ENCODE results near the gene MICU1.

MICU1 gene

GRCh38 chr10:72622271-72622670, 3.6 kb downstream of the MICU1 start:
- H3K36me3 ChIP-seq (ENCODE audit: control insufficient read depth, insufficient read depth, low read length), result no peaks in the 10 kb centered on the region
- no peaks in the 10 kb centered on the region for H3K4me1 ChIP-seq (ENCODE audit: control insufficient read depth, insufficient read depth, low read length)
- H3K27me3 ChIP-seq (ENCODE audit: control insufficient read depth, insufficient read depth, low read length), result no peaks in the 10 kb centered on the region
- no peak overlapping the region for H3K4me3 ChIP-seq (ENCODE audit: low read length)
- H3K9ac ChIP-seq (ENCODE audit: low read length), result no peak overlapping the region
- H3K27ac ChIP-seq (ENCODE audit: low read depth, low read length), result no peak overlapping the region

DNA sequence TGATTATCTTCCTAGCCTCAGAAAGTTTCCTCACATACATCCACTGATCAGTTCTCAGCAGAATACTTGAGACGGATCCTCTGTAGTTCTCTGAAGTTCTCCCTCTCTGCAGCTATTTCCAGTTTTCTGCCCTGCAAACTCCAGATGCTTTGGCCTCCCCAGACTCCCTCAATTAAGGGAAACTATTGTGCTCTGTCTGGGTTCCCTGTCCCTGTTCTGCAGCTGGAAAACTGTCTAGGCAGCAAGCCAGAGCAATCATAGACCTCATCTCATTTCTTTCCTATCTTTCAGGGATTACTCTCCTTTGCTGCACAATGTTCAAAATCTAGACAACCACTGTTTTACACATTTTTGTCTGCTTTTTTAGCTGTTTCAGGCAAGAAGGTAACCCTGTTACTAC, 9.2 kb downstream of the MICU1 start:
- Histone ChIP-seq H3K27me3 (ENCODE audit: control insufficient read depth, insufficient read depth, low read length) (no peaks in the 10 kb centered on the region), H3K36me3 (ENCODE audit: control insufficient read depth, insufficient read depth, low read length) (no peaks in the 10 kb centered on the region), H3K4me3 (ENCODE audit: low read length) (no peak overlapping the region), H3K27ac (ENCODE audit: low read depth, low read length) (no peak overlapping the region), H3K9ac (ENCODE audit: low read length) (no peak overlapping the region), H3K4me1 (ENCODE audit: control insufficient read depth, insufficient read depth, low read length) (peaks cover 4% of the 10 kb centered on the region)

DNA sequence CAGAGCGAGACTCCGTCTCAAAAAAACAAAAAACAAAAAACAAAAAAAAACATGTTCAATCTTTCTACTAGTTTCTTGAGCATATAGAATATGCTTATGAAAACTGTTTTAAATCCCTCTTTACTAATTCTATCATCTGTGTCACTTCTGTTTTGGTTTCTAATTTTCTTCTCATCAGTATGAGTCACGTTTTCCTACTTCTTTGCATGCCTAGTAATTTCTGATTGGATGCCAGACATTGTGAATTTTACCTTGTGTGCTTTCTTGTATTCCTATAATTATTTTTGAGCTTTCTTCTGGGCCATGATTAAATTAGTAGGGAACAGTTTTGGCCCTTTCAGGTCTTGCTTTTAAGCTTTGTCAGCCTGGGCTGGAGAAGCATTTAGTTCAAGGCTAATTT, 9.9 kb downstream of the MICU1 start:
- Histone ChIP-seq H3K27ac (ENCODE audit: low read depth, low read length) (no peak overlapping the region), H3K4me1 (ENCODE audit: control insufficient read depth, insufficient read depth, low read length) (peaks cover 4% of the 10 kb centered on the region), H3K27me3 (ENCODE audit: control insufficient read depth, insufficient read depth, low read length) (no peaks in the 10 kb centered on the region), H3K4me3 (ENCODE audit: low read length) (no peak overlapping the region), H3K36me3 (ENCODE audit: control insufficient read depth, insufficient read depth, low read length) (no peaks in the 10 kb centered on the region), H3K9ac (ENCODE audit: low read length) (no peak overlapping the region)

DNA sequence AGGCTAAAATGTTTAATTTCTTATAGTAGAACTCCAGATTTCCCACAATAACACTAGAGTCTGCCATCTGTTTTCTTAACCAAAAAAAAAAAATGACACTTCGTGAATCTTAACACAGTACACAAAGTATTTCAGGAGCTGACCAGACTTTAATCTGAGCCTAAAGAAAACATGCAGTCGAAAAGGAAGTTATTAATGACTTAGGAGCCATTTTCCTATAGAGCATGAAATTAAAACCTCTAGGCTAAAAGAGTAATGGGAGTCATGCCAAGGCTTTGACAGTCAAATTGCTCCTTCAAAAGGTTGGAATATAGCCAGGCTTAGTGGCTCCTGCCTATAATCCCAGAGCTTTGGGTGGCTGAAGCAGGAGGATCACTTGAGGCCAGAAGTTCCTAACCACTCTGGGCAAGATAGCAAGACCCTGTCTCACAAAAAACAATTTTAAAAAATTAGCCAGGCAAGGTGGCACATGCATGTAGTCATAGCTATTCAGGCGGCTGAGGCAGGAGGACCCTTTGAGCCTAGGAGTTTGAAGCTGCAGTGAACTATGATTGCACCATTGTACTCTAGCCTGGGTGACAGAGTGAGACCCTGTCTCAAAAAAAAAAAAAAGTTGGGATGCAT, 13.6 kb downstream of the MICU1 start:
- Histone ChIP-seq H3K9ac (ENCODE audit: low read length) (no peak overlapping the region), H3K27ac (ENCODE audit: low read depth, low read length) (no peak overlapping the region), H3K4me3 (ENCODE audit: low read length) (no peak overlapping the region), H3K36me3 (ENCODE audit: control insufficient read depth, insufficient read depth, low read length) (no peaks in the 10 kb centered on the region), H3K4me1 (ENCODE audit: control insufficient read depth, insufficient read depth, low read length) (peaks cover 4% of the 10 kb centered on the region), H3K27me3 (ENCODE audit: control insufficient read depth, insufficient read depth, low read length) (no peaks in the 10 kb centered on the region)

- H3K9ac ChIP-seq (ENCODE audit: low read length), result no peak overlapping the region
- H3K4me1 ChIP-seq (ENCODE audit: control insufficient read depth, insufficient read depth, low read length), result peaks cover 4% of the 10 kb centered on the region
- H3K27me3 ChIP-seq (ENCODE audit: control insufficient read depth, insufficient read depth, low read length), result no peaks in the 10 kb centered on the region
- no peak overlapping the region for H3K27ac ChIP-seq (ENCODE audit: low read depth, low read length)
- H3K4me3 ChIP-seq (ENCODE audit: low read length), result no peak overlapping the region
- H3K36me3 ChIP-seq (ENCODE audit: control insufficient read depth, insufficient read depth, low read length), result no peaks in the 10 kb centered on the region
These were observed 14.1 kb downstream of the MICU1 start for GRCh38 chr10:72611783-72612182.

- H3K4me1 ChIP-seq (ENCODE audit: control insufficient read depth, insufficient read depth, low read length), result peaks cover 4% of the 10 kb centered on the region
- H3K4me3 ChIP-seq (ENCODE audit: low read length), result no peak overlapping the region
- no peak overlapping the region for H3K27ac ChIP-seq (ENCODE audit: low read depth, low read length)
- no peaks in the 10 kb centered on the region for H3K36me3 ChIP-seq (ENCODE audit: control insufficient read depth, insufficient read depth, low read length)
- no peaks in the 10 kb centered on the region for H3K27me3 ChIP-seq (ENCODE audit: control insufficient read depth, insufficient read depth, low read length)
- no peak overlapping the region for H3K9ac ChIP-seq (ENCODE audit: low read length)
These were observed 15.4 kb downstream of the MICU1 start for GRCh38 chr10:72610466-72610865.

GRCh38 chr10:72605122-72605521, 20.8 kb downstream of the MICU1 start:
- Histone ChIP-seq H3K4me3 (ENCODE audit: low read length) (no peak overlapping the region), H3K27me3 (ENCODE audit: control insufficient read depth, insufficient read depth, low read length) (no peaks in the 10 kb centered on the region)

GRCh38 chr10:72601144-72601543, 24.7 kb downstream of the MICU1 start:
- Histone ChIP-seq H3K9ac (ENCODE audit: low read length) (no peak overlapping the region), H3K4me1 (ENCODE audit: control insufficient read depth, insufficient read depth, low read length) (no peaks in the 10 kb centered on the region), H3K4me3 (ENCODE audit: low read length) (no peak overlapping the region), H3K27ac (ENCODE audit: low read depth, low read length) (no peak overlapping the region), H3K27me3 (ENCODE audit: control insufficient read depth, insufficient read depth, low read length) (no peaks in the 10 kb centered on the region), H3K36me3 (ENCODE audit: control insufficient read depth, insufficient read depth, low read length) (no peaks in the 10 kb centered on the region)

More at GRCh38 chr10:72605122-72605521, 20.8 kb downstream of the MICU1 start:
- Histone ChIP-seq H3K9ac (ENCODE audit: low read length) (no peak overlapping the region), H3K36me3 (ENCODE audit: control insufficient read depth, insufficient read depth, low read length) (no peaks in the 10 kb centered on the region), H3K27ac (ENCODE audit: low read depth, low read length) (no peak overlapping the region), H3K4me1 (ENCODE audit: control insufficient read depth, insufficient read depth, low read length) (no peaks in the 10 kb centered on the region)

DNA sequence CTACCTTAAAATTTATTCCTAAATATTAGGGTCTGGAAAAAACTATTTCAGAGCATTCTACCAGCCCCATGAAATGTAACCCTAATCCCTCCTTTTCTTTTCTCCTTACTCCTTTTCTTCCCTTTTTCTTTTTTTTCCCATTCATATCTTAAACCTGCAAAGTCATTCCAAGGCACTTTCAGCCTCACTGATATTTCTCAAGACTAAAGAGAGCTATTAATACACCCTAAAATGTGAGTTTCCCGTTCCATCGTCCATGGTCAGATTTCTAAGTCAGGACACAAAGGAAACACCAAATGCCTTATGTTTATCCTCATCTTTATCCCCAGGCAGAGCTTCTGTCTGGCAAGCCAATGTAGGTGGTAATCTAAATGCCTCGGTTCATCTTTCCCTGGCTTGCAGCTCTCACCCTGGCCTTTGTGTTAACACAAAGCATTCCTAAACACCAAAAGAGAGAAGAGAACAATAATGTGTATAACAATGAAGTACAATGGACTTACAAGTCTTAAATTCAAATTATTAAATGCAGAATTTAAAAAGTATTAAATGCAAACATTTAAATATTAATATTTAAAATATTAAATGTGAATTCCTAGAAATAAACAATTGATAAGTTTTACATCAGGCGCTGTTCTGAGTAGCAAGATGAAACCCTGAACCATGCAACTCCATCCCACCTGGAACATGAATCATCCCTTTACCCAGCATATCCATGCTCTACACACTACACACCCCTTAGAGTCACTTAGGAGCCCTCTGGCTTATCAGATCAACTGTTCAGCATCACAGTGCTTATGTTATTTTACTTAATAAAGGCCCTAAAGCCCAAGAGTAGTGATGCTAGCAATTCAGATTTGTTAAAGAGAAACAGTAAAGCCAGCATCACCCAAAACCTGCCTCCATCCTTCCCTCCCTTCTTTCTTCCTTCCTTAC, 26.8 kb downstream of the MICU1 start:
- Histone ChIP-seq H3K27ac (ENCODE audit: low read depth, low read length) (no peak overlapping the region), H3K36me3 (ENCODE audit: control insufficient read depth, insufficient read depth, low read length) (no peaks in the 10 kb centered on the region), H3K4me3 (ENCODE audit: low read length) (no peak overlapping the region), H3K27me3 (ENCODE audit: control insufficient read depth, insufficient read depth, low read length) (no peaks in the 10 kb centered on the region), H3K4me1 (ENCODE audit: control insufficient read depth, insufficient read depth, low read length) (no peaks in the 10 kb centered on the region), H3K9ac (ENCODE audit: low read length) (no peak overlapping the region)

DNA sequence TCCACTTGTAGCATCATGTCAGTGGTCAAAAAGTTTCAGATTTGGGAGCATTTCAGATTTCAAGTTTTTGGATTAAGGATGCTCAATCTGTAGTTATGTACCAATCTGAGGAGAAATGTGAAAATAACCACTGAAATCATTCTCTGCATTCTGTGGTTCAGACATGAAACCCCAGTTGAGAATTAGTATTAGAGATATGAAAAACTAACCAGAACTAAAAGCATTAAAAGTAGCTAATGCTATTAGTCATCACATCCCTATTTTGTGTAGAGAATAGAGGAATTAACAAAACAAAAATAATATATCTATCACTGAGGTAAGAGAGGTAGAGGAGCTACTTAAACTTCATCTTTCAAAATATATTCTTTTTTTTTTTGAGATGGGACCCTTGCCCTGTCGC, 28.0 kb downstream of the MICU1 start:
- H3K9ac ChIP-seq (ENCODE audit: low read length), result no peak overlapping the region
- no peaks in the 10 kb centered on the region for H3K36me3 ChIP-seq (ENCODE audit: control insufficient read depth, insufficient read depth, low read length)
- no peak overlapping the region for H3K27ac ChIP-seq (ENCODE audit: low read depth, low read length)
- no peak overlapping the region for H3K4me3 ChIP-seq (ENCODE audit: low read length)
- no peaks in the 10 kb centered on the region for H3K27me3 ChIP-seq (ENCODE audit: control insufficient read depth, insufficient read depth, low read length)
- no peaks in the 10 kb centered on the region for H3K4me1 ChIP-seq (ENCODE audit: control insufficient read depth, insufficient read depth, low read length)

- Histone ChIP-seq H3K9ac (ENCODE audit: low read length) (no peak overlapping the region), H3K4me3 (ENCODE audit: low read length) (no peak overlapping the region), H3K27me3 (ENCODE audit: control insufficient read depth, insufficient read depth, low read length) (no peaks in the 10 kb centered on the region), H3K36me3 (ENCODE audit: control insufficient read depth, insufficient read depth, low read length) (no peaks in the 10 kb centered on the region), H3K4me1 (ENCODE audit: control insufficient read depth, insufficient read depth, low read length) (no peaks in the 10 kb centered on the region), H3K27ac (ENCODE audit: low read depth, low read length) (no peak overlapping the region)
These were observed 30.4 kb downstream of the MICU1 start for GRCh38 chr10:72595436-72595835.

GRCh38 chr10:72593963-72594362, 31.9 kb downstream of the MICU1 start:
- H3K36me3 ChIP-seq (ENCODE audit: control insufficient read depth, insufficient read depth, low read length), result no peaks in the 10 kb centered on the region
- H3K27ac ChIP-seq (ENCODE audit: low read depth, low read length), result no peak overlapping the region
- H3K4me3 ChIP-seq (ENCODE audit: low read length), result no peak overlapping the region
- no peaks in the 10 kb centered on the region for H3K4me1 ChIP-seq (ENCODE audit: control insufficient read depth, insufficient read depth, low read length)
- no peaks in the 10 kb centered on the region for H3K27me3 ChIP-seq (ENCODE audit: control insufficient read depth, insufficient read depth, low read length)
- H3K9ac ChIP-seq (ENCODE audit: low read length), result no peak overlapping the region

- H3K27ac ChIP-seq (ENCODE audit: low read depth, low read length), result no peak overlapping the region
- H3K36me3 ChIP-seq (ENCODE audit: control insufficient read depth, insufficient read depth, low read length), result no peaks in the 10 kb centered on the region
- H3K4me3 ChIP-seq (ENCODE audit: low read length), result no peak overlapping the region
- H3K27me3 ChIP-seq (ENCODE audit: control insufficient read depth, insufficient read depth, low read length), result no peaks in the 10 kb centered on the region
- H3K4me1 ChIP-seq (ENCODE audit: control insufficient read depth, insufficient read depth, low read length), result no peaks in the 10 kb centered on the region
- H3K9ac ChIP-seq (ENCODE audit: low read length), result no peak overlapping the region
These were observed 37.6 kb downstream of the MICU1 start for GRCh38 chr10:72588266-72588665.

Measured in rectal smooth muscle tissue (tissue), 1 donor.